H1 (cell line): Measurements from ENCODE around the gene GREB1. TPM values are rescaled to one million over a fixed set of nuclear protein-coding genes. Genes with fewer than 3 reads are reported as not detected.

Experiments
- polyA plus RNA-seq, 7 experiments: library from polyadenylated mRNA; depleted of rRNA in 3 of 7; stranded (reverse) in 5 of 7; unstranded in 2 of 7; fragments of >200 nt in 5 of 7; fragments of 200-250 nt in 2 of 7; gene quantifications; 1 replicate in 5 of 7; 2 replicates in 1 of 7; 4 replicates in 1 of 7; pipeline versions ENCODE4 v1.2.1 to v1.2.3, GENCODE V29; 2011 to 2013; ENCODE audit warnings: missing spikeins in 2 of 7, mixed read lengths in 2 of 7
- total RNA-seq: library from RNA; stranded (reverse); fragmentation: NEBNext Ultra II Directional; extraction: Animal tissue kit (Norgen Biotek cat#: 25700); gene quantifications from 2 replicates; pipeline ENCODE4 v1.2.1, GENCODE V29; 2021
- TF ChIP-seq, protein P1 (sequence below): fragments of 300-600 bp; sonication (generic); IDR thresholded peaks from 2 replicates; pipeline ENCODE4 v1.7.1; 2012; ENCODE audit warnings: low read length, moderate library complexity, mild to moderate bottlenecking, inconsistent platforms; ENCODE audit not compliant: insufficient replicate concordance

GREB1 gene
- total and polyA plus RNA-seq, 2 of the 8 experiments (the other 6 are each of a cell fraction or from before 2014, with no cell fraction given): 7.9 to 43.4 TPM

DNA sequence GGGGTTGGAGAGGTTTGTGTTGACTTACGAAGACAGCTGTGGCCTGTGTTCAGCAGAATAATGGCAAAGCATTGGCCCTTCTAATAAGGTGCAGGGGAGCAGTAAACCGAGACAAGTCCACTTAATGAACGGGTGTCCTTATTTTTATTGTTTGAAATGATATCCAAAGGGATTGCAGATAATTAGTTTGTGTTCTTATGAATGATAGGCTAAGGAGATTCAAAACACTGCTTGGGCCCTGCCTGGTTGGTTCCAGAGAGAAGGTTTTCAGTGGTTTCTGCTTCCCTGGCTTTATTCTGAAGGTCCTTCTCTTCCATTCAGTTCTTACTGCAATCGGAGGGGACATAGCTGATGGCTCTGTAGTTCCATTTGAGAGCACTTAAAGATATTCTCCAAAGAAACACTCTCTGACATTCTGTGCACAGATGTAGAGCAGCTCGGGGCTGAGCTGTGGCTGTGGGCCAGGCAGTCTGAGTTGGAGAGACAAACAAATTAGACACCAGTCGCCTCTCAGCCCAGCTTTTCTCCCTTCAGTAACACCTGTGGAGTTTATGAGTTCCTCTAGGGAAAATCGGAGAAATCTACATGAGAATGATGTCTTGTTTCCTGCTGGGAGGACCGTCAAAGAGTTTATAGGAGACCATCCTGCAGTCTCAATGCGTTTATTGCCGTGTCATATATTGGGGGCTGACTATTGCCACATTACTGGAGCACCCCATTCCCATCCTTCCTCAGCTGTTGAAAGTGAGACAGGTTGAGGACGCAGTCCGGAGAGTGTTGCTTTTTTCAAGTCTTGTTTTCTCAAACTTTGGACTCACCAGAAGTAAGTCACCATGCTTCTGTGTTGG is 6.5 kb downstream of the GREB1 start (continued):
- TF ChIP-seq, protein P1, sequence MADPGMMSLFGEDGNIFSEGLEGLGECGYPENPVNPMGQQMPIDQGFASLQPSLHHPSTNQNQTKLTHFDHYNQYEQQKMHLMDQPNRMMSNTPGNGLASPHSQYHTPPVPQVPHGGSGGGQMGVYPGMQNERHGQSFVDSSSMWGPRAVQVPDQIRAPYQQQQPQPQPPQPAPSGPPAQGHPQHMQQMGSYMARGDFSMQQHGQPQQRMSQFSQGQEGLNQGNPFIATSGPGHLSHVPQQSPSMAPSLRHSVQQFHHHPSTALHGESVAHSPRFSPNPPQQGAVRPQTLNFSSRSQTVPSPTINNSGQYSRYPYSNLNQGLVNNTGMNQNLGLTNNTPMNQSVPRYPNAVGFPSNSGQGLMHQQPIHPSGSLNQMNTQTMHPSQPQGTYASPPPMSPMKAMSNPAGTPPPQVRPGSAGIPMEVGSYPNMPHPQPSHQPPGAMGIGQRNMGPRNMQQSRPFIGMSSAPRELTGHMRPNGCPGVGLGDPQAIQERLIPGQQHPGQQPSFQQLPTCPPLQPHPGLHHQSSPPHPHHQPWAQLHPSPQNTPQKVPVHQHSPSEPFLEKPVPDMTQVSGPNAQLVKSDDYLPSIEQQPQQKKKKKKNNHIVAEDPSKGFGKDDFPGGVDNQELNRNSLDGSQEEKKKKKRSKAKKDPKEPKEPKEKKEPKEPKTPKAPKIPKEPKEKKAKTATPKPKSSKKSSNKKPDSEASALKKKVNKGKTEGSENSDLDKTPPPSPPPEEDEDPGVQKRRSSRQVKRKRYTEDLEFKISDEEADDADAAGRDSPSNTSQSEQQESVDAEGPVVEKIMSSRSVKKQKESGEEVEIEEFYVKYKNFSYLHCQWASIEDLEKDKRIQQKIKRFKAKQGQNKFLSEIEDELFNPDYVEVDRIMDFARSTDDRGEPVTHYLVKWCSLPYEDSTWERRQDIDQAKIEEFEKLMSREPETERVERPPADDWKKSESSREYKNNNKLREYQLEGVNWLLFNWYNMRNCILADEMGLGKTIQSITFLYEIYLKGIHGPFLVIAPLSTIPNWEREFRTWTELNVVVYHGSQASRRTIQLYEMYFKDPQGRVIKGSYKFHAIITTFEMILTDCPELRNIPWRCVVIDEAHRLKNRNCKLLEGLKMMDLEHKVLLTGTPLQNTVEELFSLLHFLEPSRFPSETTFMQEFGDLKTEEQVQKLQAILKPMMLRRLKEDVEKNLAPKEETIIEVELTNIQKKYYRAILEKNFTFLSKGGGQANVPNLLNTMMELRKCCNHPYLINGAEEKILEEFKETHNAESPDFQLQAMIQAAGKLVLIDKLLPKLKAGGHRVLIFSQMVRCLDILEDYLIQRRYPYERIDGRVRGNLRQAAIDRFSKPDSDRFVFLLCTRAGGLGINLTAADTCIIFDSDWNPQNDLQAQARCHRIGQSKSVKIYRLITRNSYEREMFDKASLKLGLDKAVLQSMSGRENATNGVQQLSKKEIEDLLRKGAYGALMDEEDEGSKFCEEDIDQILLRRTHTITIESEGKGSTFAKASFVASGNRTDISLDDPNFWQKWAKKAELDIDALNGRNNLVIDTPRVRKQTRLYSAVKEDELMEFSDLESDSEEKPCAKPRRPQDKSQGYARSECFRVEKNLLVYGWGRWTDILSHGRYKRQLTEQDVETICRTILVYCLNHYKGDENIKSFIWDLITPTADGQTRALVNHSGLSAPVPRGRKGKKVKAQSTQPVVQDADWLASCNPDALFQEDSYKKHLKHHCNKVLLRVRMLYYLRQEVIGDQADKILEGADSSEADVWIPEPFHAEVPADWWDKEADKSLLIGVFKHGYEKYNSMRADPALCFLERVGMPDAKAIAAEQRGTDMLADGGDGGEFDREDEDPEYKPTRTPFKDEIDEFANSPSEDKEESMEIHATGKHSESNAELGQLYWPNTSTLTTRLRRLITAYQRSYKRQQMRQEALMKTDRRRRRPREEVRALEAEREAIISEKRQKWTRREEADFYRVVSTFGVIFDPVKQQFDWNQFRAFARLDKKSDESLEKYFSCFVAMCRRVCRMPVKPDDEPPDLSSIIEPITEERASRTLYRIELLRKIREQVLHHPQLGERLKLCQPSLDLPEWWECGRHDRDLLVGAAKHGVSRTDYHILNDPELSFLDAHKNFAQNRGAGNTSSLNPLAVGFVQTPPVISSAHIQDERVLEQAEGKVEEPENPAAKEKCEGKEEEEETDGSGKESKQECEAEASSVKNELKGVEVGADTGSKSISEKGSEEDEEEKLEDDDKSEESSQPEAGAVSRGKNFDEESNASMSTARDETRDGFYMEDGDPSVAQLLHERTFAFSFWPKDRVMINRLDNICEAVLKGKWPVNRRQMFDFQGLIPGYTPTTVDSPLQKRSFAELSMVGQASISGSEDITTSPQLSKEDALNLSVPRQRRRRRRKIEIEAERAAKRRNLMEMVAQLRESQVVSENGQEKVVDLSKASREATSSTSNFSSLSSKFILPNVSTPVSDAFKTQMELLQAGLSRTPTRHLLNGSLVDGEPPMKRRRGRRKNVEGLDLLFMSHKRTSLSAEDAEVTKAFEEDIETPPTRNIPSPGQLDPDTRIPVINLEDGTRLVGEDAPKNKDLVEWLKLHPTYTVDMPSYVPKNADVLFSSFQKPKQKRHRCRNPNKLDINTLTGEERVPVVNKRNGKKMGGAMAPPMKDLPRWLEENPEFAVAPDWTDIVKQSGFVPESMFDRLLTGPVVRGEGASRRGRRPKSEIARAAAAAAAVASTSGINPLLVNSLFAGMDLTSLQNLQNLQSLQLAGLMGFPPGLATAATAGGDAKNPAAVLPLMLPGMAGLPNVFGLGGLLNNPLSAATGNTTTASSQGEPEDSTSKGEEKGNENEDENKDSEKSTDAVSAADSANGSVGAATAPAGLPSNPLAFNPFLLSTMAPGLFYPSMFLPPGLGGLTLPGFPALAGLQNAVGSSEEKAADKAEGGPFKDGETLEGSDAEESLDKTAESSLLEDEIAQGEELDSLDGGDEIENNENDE: no peak
